OCI-LY7 (cell line): ENCODE data around the gene VPS26C. TPM values are rescaled to one million over a fixed set of nuclear protein-coding genes. Genes with fewer than 3 reads are reported as not detected.

Source experiments
- BruUV-seq: library from RNA; stranded (reverse); fragments of 400-500 nt; replicated peaks from 2 replicates; lab custom pipeline; 2021; lab: Mats Ljungman, UMichigan
- CTCF ChIA-PET: fragments of 300-600 bp; sonication (Branson Sonifier 250); formaldehyde crosslinking; loops from one replicate; lab custom pipeline; 2022; ENCODE audit warnings: antibody characterized with exemption; ENCODE audit not compliant: unreplicated experiment; lab: Charles Lee
- POLR2A ChIA-PET: fragments of 300-600 bp; sonication (Branson Sonifier 250); formaldehyde crosslinking; loops from one replicate; lab custom pipeline; 2022; ENCODE audit warnings: antibody characterized with exemption; lab: Charles Lee
- DNase-seq: peaks from one replicate; pipeline ENCODE4 v3.0.0-alpha.2; 2015; ENCODE audit warnings: low spot score
- H2AFZ ChIP-seq: fragments of 200-600 bp; sonication (generic), shearing (Covaris generic); 2 replicates; pipeline ENCODE4 v1.6.1; 2014; ENCODE audit warnings: mild to moderate bottlenecking, antibody characterized with exemption, low read length, moderate library complexity
- H3K27ac ChIP-seq: fragments of 200-600 bp; sonication (generic); 2 replicates; pipeline ENCODE4 v1.5.1; 2014; ENCODE audit warnings: mixed run types, low read depth, mild to moderate bottlenecking, moderate library complexity, low read length, inconsistent platforms; ENCODE audit not compliant: poor library complexity, severe bottlenecking
- H3K36me3 ChIP-seq: fragments of 200-600 bp; sonication (generic); 2 replicates; pipeline ENCODE4 v1.6.1; 2014; ENCODE audit warnings: mild to moderate bottlenecking, antibody characterized with exemption, low read length, moderate library complexity, mixed read lengths; ENCODE audit not compliant: insufficient read depth
- H3K4me1 ChIP-seq: fragments of 200-600 bp; sonication (generic); 2 replicates; pipeline ENCODE4 v1.5.1; 2014; ENCODE audit warnings: mild to moderate bottlenecking, low read length; ENCODE audit not compliant: insufficient read depth, poor library complexity, severe bottlenecking
- H3K4me2 ChIP-seq: fragments of 200-600 bp; sonication (generic); 2 replicates; pipeline ENCODE4 v1.6.1; 2014; ENCODE audit warnings: mild to moderate bottlenecking, low read length
- H3K4me3 ChIP-seq: fragments of 200-600 bp; sonication (generic); 2 replicates; pipeline ENCODE4 v1.5.1; 2014; ENCODE audit warnings: mild to moderate bottlenecking, low read depth, low read length; ENCODE audit not compliant: poor library complexity, severe bottlenecking
- H3K79me2 ChIP-seq: fragments of 200-600 bp; sonication (generic); 2 replicates; pipeline ENCODE4 v1.6.1; 2016; ENCODE audit warnings: low read depth, mild to moderate bottlenecking, low read length, moderate library complexity, mixed read lengths; ENCODE audit not compliant: insufficient read depth
- H3K9me2 ChIP-seq: fragments of 200-600 bp; sonication (generic); 2 replicates; pipeline ENCODE4 v1.6.1; 2016; ENCODE audit warnings: mild to moderate bottlenecking, low read length, mixed read lengths; ENCODE audit not compliant: insufficient read depth
- H3K9me3 ChIP-seq: fragments of 200-600 bp; sonication (generic); 2 replicates; pipeline ENCODE4 v1.6.1; 2014; ENCODE audit warnings: mild to moderate bottlenecking, mixed run types, low read length, mixed read lengths
- H4K20me1 ChIP-seq: fragments of 200-600 bp; sonication (generic); 2 replicates; pipeline ENCODE4 v1.6.1; 2014; ENCODE audit warnings: mild to moderate bottlenecking, antibody characterized with exemption, low read length, moderate library complexity, mixed read lengths; ENCODE audit not compliant: insufficient read depth
- CTCF ChIP-seq: fragments of 200-600 bp; sonication (generic); conservative IDR thresholded peaks from 2 replicates; pipeline ENCODE4 v1.5.1; 2014; ENCODE audit warnings: mild to moderate bottlenecking, antibody characterized with exemption, low read length, moderate library complexity, mixed read lengths
- EZH2phosphoT487 ChIP-seq: fragments of 200-600 bp; sonication (generic); IDR thresholded peaks from 2 replicates; pipeline ENCODE4 v1.6.1; 2018; ENCODE audit warnings: low read depth, borderline replicate concordance, mild to moderate bottlenecking, mixed run types, antibody characterized with exemption, low read length, moderate library complexity, mixed read lengths
- intact Hi-C: fragments of 100-400 bp; cut with micrococcal nuclease; formaldehyde crosslinking; loops from one replicate; pipeline ENCODE4 v1.10.0; 2022; ENCODE audit not compliant: unreplicated experiment
- total RNA-seq, 2 experiments: library from RNA; depleted of rRNA in 1 of 2; stranded (reverse); fragments of >200 nt in 1 of 2; shearing (Covaris generic) in 1 of 2; gene quantifications; 2 replicates each; pipeline ENCODE4 v1.2.3, GENCODE V29; 2014 to 2022

The VPS26C gene
- total RNA-seq, 2 experiments from 2014 or later = 33.0 to 46.7 TPM

GRCh38 chr21:37202221-37203110, 64.7 kb downstream of the VPS26C start:
- POLR2A ChIA-PET = no interaction called here
- Histone ChIP-seq H3K9me2 (no peaks in the 10 kb centered on the region), H2AFZ (no peak overlapping the region), H3K4me3 (no peak overlapping the region), H3K9me3 (no peaks in the 10 kb centered on the region), H3K4me2 (no peak overlapping the region), H3K79me2 (no peaks in the 10 kb centered on the region), H4K20me1 (no peaks in the 10 kb centered on the region), H3K36me3 (peaks cover 27% of the 10 kb centered on the region; the same call in 1 of the 2 replicates), H3K27ac (no peak overlapping the region), H3K4me1 (no peaks in the 10 kb centered on the region)
- CTCF ChIA-PET = interaction anchor here (0.6 kb wide), 2 partner anchors 44 to 70 kb away, joined by 3 read pairs; no protein-coding TSS in a partner anchor
- TF ChIP-seq EZH2phosphoT487 = no peak
- DNase-seq = no peak
- TSS peak; percentile 81 for BruUV-seq
- intact Hi-C loops = no loop called here

DNA sequence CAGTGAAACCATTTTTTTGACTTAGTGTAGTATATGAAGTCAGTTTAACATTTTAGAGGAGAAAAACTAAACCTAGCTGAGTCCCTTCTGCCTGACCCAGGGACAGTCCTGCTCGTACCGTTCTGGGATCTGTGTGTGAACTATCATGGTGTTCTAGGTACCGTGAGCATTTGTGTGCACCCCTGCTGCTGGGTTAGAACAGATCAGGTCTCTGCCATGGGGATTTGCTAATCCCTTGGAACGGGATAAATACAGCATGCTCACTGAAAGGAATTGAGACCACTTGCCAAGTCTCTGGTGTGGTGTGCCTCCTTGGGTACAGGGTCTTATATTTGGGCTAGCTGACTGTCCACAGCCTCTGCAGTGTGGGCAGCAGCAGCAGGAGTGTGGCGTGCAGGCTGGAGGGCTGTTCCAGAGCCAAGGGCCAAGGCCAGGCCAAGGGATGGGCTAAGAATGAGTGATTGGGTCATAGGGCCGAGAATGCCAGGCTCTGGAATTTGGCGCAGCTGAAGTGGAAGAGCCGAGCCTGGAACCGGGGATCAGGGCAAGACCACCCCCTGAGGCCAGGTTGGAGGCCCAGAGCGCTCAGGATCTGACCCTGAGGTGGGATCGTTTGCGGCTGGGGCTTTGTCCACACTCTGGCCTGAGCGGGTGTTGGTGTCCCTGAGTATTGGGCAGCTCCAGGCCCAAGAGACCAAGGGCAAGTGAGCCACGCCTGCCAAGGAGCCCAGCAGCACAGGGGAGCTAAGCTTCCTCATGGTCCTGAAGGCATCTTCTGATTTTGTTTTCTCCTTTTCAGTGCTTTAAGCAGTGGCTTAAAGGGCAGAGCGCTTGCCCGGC, 66.3 kb downstream of the VPS26C start:
- CTCF ChIA-PET = no interaction called here
- POLR2A ChIA-PET = no interaction called here
- no peaks in the 10 kb centered on the region for H3K9me3 ChIP-seq
- no peak overlapping the region for H3K4me2 ChIP-seq
- TF ChIP-seq EZH2phosphoT487 (no peak), CTCF (no peak)
- H3K4me1 ChIP-seq = no peaks in the 10 kb centered on the region
- no peak overlapping the region for H3K27ac ChIP-seq
- H3K79me2 ChIP-seq = no peaks in the 10 kb centered on the region
- no peak overlapping the region for H3K4me3 ChIP-seq
- no peak for DNase-seq
- intact Hi-C loops = no loop called here
- no peaks in the 10 kb centered on the region for H4K20me1 ChIP-seq
- no peaks in the 10 kb centered on the region for H3K9me2 ChIP-seq
- no TSS peak for BruUV-seq
- H2AFZ ChIP-seq = no peak overlapping the region
- H3K36me3 ChIP-seq = peaks cover 34% of the 10 kb centered on the region; the same call in 1 of the 2 replicates
